Activated CD8-positive, alpha-beta T cell treated with anti-CD3 and anti-CD28 coated beads for 36 hours (primary cell): ENCODE data around the gene TMPRSS13. TPM values are rescaled to one million over a fixed set of nuclear protein-coding genes. Genes with fewer than 3 reads are reported as not detected.
A peak's percentile ranks its signal among the peaks of the same experiment; 100 is the strongest.

Source experiments
- ATAC-seq: fragments of 200-7000 bp; cut with Tn5 transposase; one replicate; pipeline ENCODE4 v1.10.0; 2021; ENCODE audit warnings: mild to moderate bottlenecking, moderate library complexity
- CTCF ChIA-PET: fragments of 350-600 bp; sonication (Branson Sonifier 250); formaldehyde crosslinking; loops from one replicate; lab custom pipeline; 2021; ENCODE audit warnings: antibody characterized with exemption; lab: Charles Lee
- POLR2A ChIA-PET: fragments of 350-600 bp; sonication (Branson Sonifier 250); formaldehyde crosslinking; loops from one replicate; lab custom pipeline; 2021; ENCODE audit warnings: antibody characterized with exemption; lab: Charles Lee
- DNase-seq: peaks from one replicate; pipeline ENCODE4 v3.0.0-alpha.2; 2020
- H3K27ac Mint-ChIP-seq: one replicate; pipeline ENCODE4 v1.8.0; 2021; ENCODE audit warnings: mild to moderate bottlenecking, mixed read lengths
- H3K27me3 Mint-ChIP-seq: one replicate; pipeline ENCODE4 v1.8.0; 2021; ENCODE audit warnings: mixed read lengths
- H3K36me3 Mint-ChIP-seq: one replicate; pipeline ENCODE4 v1.8.0; 2021; ENCODE audit warnings: low read depth, mixed read lengths
- H3K4me1 Mint-ChIP-seq: one replicate; pipeline ENCODE4 v1.8.0; 2021; ENCODE audit warnings: low read depth, mixed read lengths
- H3K4me3 Mint-ChIP-seq: one replicate; pipeline ENCODE4 v1.8.0; 2021; ENCODE audit warnings: mild to moderate bottlenecking, moderate library complexity, mixed read lengths
- H3K9me3 Mint-ChIP-seq: one replicate; pipeline ENCODE4 v1.8.0; 2021; ENCODE audit warnings: mixed read lengths
- intact Hi-C: fragments of 100-400 bp; cut with micrococcal nuclease; formaldehyde crosslinking; loops from one replicate; pipeline ENCODE4 v1.10.0; 2022
- total RNA-seq, 2 experiments: library from RNA; stranded (reverse); gene quantifications; one replicate each; pipeline ENCODE4 v1.2.3, GENCODE V29; 2021
- TF ChIP-seq, protein P1 (sequence below): fragments of 200-600 bp; IDR thresholded peaks from one replicate; pipeline ENCODE4 v1.8.0; 2022; ENCODE audit warnings: antibody characterized with exemption, mild to moderate bottlenecking

The TMPRSS13 gene
- total RNA-seq, 2 experiments from 2014 or later = 3.5 to 4.7 TPM

- DNase-seq = no peak
- TF ChIP-seq, protein P1, sequence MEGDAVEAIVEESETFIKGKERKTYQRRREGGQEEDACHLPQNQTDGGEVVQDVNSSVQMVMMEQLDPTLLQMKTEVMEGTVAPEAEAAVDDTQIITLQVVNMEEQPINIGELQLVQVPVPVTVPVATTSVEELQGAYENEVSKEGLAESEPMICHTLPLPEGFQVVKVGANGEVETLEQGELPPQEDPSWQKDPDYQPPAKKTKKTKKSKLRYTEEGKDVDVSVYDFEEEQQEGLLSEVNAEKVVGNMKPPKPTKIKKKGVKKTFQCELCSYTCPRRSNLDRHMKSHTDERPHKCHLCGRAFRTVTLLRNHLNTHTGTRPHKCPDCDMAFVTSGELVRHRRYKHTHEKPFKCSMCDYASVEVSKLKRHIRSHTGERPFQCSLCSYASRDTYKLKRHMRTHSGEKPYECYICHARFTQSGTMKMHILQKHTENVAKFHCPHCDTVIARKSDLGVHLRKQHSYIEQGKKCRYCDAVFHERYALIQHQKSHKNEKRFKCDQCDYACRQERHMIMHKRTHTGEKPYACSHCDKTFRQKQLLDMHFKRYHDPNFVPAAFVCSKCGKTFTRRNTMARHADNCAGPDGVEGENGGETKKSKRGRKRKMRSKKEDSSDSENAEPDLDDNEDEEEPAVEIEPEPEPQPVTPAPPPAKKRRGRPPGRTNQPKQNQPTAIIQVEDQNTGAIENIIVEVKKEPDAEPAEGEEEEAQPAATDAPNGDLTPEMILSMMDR = no peak
- peak; percentile 42 for ATAC-seq
- ChIA-PET POLR2A (interaction anchor here (0.7 kb wide), 1 partner anchor 251 kb away, joined by 4 read pairs; no protein-coding TSS in a partner anchor), CTCF (no interaction called here)
- Mint-ChIP-seq H3K9me3 (no peaks in the 10 kb centered on the region), H3K27me3 (peaks cover 48% of the 10 kb centered on the region), H3K27ac (no peak overlapping the region), H3K4me1 (peaks cover 20% of the 10 kb centered on the region), H3K36me3 (no peaks in the 10 kb centered on the region), H3K4me3 (peak overlapping the region; percentile 0)
- intact Hi-C loops = no loop called here
Measured at GRCh38 chr11:117874910-117875381, 54.3 kb downstream of the TMPRSS13 start.

DNA sequence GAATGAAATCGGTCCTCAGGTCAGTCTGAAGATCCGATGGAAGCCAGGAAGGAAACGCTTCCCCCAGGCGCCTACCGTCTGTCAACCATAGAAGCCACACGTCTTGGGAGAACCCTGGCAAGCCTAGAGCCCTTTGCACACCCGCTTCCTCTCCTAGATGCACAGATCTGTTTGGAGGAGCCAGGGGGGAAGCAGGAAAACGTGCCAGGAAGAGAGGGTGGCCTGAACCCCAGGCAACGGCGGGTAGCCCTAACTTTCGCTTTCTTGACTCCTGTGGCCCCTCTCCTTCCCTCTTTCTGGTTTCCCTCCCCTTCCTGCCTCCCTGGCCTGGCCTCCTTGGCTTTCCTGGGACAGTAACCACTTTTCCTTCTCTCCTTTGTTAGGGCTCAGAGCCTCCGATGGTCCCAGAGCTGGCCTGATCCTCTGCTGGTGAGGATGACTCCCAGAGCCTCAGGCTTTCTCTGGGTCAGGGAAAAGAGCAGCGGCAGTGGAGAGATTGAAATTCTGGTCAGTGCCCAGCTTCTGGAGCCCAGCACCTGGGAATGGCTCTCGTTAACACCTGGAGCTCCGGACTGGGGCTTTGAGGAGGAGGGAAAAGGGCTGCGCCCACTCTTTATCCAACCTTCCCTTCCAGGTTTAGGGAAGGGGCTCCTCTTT lies 54.8 kb downstream of the TMPRSS13 start:
- TF ChIP-seq, protein P1 = no peak
- no peak overlapping the region for H3K27ac Mint-ChIP-seq
- ATAC-seq (no peak), DNase-seq (no peak)
- ChIA-PET POLR2A (no interaction called here), CTCF (no interaction called here)
- peaks cover 48% of the 10 kb centered on the region for H3K27me3 Mint-ChIP-seq
- no peaks in the 10 kb centered on the region for H3K9me3 Mint-ChIP-seq
- no peaks in the 10 kb centered on the region for H3K36me3 Mint-ChIP-seq
- peaks cover 20% of the 10 kb centered on the region for H3K4me1 Mint-ChIP-seq
- no peak overlapping the region for H3K4me3 Mint-ChIP-seq
- intact Hi-C loops = no loop called here

- POLR2A ChIA-PET = interaction anchor here (0.7 kb wide), 1 partner anchor 164 kb away, joined by 3 read pairs; no protein-coding TSS in a partner anchor
- Mint-ChIP-seq H3K9me3 (no peaks in the 10 kb centered on the region), H3K4me3 (no peak overlapping the region), H3K36me3 (no peaks in the 10 kb centered on the region), H3K4me1 (peaks cover 20% of the 10 kb centered on the region), H3K27ac (no peak overlapping the region), H3K27me3 (peaks cover 45% of the 10 kb centered on the region)
- TF ChIP-seq, protein P1 = no peak
- CTCF ChIA-PET = interaction anchor here (2.0 kb wide), 1 partner anchor 30 kb away, joined by 7 read pairs; no protein-coding TSS in a partner anchor
- no peak for ATAC-seq
- DNase-seq = no peak
- intact Hi-C loops = no loop called here
Measured at GRCh38 chr11:117873828-117874125, 55.4 kb downstream of the TMPRSS13 start.

DNA sequence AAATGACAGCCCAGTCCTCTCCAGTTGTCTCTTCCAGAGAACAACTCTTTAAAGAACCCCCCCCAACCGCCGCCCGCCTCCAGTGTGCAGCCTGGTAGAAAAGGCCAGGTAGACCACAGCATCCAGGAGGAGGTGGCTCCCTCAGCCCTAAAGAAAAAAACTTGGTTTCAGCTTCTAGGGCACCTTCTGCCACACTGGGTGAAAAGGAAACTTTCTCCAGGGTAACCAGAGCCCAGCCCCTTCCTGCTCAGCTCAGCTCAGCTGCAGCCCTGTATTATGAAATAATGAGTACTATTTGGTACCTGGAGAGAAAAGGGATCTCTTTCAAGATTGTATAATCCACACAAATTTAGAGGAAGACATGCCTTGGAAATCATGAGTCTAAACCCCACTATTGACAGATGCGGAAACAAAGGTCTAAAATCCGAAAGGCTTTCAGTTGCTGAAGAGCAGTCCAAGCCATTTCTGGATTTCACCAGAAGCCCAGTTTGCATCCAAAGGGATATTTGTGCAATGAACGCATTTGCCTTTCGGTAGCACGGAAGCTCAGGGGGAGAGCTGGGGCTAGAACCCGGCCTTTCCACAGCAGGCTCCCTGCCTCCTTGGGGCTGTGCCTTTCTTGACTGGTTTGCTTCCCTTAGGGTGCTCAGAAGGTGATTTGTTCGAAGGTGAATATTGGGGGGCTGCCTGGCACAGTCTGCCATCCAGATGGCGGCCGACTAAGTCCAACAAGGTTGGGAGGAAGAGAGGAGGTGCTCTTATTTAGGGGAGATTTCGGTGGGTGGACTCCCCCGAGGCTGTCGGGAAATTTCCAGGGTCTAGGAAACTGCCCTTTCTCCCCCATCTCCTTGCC lies 56.0 kb downstream of the TMPRSS13 start:
- Mint-ChIP-seq H3K36me3 (no peaks in the 10 kb centered on the region), H3K27me3 (peaks cover 42% of the 10 kb centered on the region), H3K27ac (no peak overlapping the region), H3K4me3 (no peak overlapping the region), H3K4me1 (peaks cover 20% of the 10 kb centered on the region), H3K9me3 (no peaks in the 10 kb centered on the region)
- ChIA-PET CTCF (interaction anchor here (1.1 to 2.0 kb wide), 3 partner anchors 29 to 72 kb away, joined by 3 to 7 read pairs (median 4); no protein-coding TSS in a partner anchor), POLR2A (interaction anchor here (0.7 kb wide), 1 partner anchor 163 kb away, joined by 3 read pairs; no protein-coding TSS in a partner anchor)
- DNase-seq = no peak
- intact Hi-C loops = no loop called here
- TF ChIP-seq, protein P1 = no peak
- no peak for ATAC-seq
